ENCODE results near the gene POU6F2. TPM values are rescaled to one million over a fixed set of nuclear protein-coding genes. Genes with fewer than 3 reads are reported as not detected.
A peak's percentile ranks its signal among the peaks of the same experiment; 100 is the strongest.

POU6F2 gene
- total and polyA plus RNA-seq, 9 of the 15 experiments (the other 6 are each of a cell fraction or from before 2014, with no cell fraction given): 0.29 to 1.5 (median 0.96) TPM

DNA sequence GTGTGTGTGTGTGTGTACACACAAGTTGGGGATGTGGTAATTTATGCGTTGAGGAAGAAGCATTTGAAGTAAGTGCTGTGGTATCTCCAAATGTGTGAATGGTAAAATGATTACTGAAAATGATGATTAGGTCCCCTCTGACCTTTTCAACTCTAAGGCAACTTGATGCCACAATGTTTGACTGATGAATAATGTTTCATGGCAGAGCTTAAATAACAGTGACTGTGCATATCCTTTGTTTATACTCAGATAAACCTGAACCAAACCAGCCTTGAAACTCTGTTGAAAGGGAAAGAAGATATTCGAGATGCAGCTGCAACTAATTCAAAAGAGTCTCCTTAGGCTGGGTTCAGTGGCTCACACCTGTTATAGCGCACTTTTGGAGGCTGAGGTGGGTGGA lies 523.6 kb downstream of the POU6F2 start (continued):
- TF ChIP-seq NFE2L1 (tag; IDR thresholded peaks at IDR 0.05; ENCODE audit: borderline replicate concordance, low read depth): 0 out of 2 replicates have a peak, but pooled peaks have one; percentile 10
- no peak for TF ChIP-seq ZNF384 (IDR thresholded peaks at IDR 0.05; ENCODE audit: low read depth, low read length)
- no peak for TF ChIP-seq ESRRB (CRISPR knock-in tag; IDR thresholded peaks at IDR 0.05; ENCODE audit: borderline replicate concordance)
- no peak for TF ChIP-seq CXXC5 (CRISPR knock-in tag; IDR thresholded peaks at IDR 0.05)
- 0 out of 2 replicates have a peak, but pooled peaks have one; percentile 16 for TF ChIP-seq ZNF316 (IDR thresholded peaks at IDR 0.05)
- TF ChIP-seq MAFG (tag; conservative IDR thresholded peaks at IDR 0.05): peak; percentile 90
- TF ChIP-seq, protein P1, sequence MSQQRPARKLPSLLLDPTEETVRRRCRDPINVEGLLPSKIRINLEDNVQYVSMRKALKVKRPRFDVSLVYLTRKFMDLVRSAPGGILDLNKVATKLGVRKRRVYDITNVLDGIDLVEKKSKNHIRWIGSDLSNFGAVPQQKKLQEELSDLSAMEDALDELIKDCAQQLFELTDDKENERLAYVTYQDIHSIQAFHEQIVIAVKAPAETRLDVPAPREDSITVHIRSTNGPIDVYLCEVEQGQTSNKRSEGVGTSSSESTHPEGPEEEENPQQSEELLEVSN (IDR thresholded peaks at IDR 0.05; ENCODE audit: borderline replicate concordance in 1 of 2, extremely low read depth in 1 of 2, insufficient read depth in 1 of 2, insufficient read length in 1 of 2, low read depth in 1 of 2, low read length in 1 of 2, poor library complexity in 1 of 2, severe bottlenecking in 1 of 2): no peak
- no peak for TF ChIP-seq ZNF583 (CRISPR knock-in tag; IDR thresholded peaks at IDR 0.05)
- TF ChIP-seq ZC3H4 (CRISPR knock-in tag; IDR thresholded peaks at IDR 0.05; ENCODE audit: borderline replicate concordance): no peak
- TF ChIP-seq CREBBP (IDR thresholded peaks at IDR 0.05; ENCODE audit: low read depth, low read length): no peak
- TF ChIP-seq KLF6 (CRISPR knock-in tag; IDR thresholded peaks at IDR 0.05; ENCODE audit: borderline replicate concordance): no peak
- no peak for TF ChIP-seq SMAD4 (CRISPR knock-in tag; conservative IDR thresholded peaks at IDR 0.05)
- TF ChIP-seq RBM22 (IDR thresholded peaks at IDR 0.05; ENCODE audit: low read depth, low read length, poor library complexity, severe bottlenecking): no peak
- TF ChIP-seq NFE2 (IDR thresholded peaks at IDR 0.05; ENCODE audit: low read depth): peak; percentile 46
- TF ChIP-seq, protein P2, sequence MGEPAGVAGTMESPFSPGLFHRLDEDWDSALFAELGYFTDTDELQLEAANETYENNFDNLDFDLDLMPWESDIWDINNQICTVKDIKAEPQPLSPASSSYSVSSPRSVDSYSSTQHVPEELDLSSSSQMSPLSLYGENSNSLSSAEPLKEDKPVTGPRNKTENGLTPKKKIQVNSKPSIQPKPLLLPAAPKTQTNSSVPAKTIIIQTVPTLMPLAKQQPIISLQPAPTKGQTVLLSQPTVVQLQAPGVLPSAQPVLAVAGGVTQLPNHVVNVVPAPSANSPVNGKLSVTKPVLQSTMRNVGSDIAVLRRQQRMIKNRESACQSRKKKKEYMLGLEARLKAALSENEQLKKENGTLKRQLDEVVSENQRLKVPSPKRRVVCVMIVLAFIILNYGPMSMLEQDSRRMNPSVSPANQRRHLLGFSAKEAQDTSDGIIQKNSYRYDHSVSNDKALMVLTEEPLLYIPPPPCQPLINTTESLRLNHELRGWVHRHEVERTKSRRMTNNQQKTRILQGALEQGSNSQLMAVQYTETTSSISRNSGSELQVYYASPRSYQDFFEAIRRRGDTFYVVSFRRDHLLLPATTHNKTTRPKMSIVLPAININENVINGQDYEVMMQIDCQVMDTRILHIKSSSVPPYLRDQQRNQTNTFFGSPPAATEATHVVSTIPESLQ (CRISPR knock-in tag; IDR thresholded peaks at IDR 0.05): no peak
- TF ChIP-seq, protein P3, sequence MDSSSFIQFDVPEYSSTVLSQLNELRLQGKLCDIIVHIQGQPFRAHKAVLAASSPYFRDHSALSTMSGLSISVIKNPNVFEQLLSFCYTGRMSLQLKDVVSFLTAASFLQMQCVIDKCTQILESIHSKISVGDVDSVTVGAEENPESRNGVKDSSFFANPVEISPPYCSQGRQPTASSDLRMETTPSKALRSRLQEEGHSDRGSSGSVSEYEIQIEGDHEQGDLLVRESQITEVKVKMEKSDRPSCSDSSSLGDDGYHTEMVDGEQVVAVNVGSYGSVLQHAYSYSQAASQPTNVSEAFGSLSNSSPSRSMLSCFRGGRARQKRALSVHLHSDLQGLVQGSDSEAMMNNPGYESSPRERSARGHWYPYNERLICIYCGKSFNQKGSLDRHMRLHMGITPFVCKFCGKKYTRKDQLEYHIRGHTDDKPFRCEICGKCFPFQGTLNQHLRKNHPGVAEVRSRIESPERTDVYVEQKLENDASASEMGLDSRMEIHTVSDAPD (CRISPR knock-in tag; IDR thresholded peaks at IDR 0.05): no peak
- TF ChIP-seq, protein P4, sequence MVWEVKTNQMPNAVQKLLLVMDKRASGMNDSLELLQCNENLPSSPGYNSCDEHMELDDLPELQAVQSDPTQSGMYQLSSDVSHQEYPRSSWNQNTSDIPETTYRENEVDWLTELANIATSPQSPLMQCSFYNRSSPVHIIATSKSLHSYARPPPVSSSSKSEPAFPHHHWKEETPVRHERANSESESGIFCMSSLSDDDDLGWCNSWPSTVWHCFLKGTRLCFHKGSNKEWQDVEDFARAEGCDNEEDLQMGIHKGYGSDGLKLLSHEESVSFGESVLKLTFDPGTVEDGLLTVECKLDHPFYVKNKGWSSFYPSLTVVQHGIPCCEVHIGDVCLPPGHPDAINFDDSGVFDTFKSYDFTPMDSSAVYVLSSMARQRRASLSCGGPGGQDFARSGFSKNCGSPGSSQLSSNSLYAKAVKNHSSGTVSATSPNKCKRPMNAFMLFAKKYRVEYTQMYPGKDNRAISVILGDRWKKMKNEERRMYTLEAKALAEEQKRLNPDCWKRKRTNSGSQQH (CRISPR knock-in tag; IDR thresholded peaks at IDR 0.05): no peak
- TF ChIP-seq FOXJ2 (tag; IDR thresholded peaks at IDR 0.05): 0 out of 2 replicates have a peak, but pooled peaks have one; percentile 29
- no peak for TF ChIP-seq COPS2 (conservative IDR thresholded peaks at IDR 0.05)
- TF ChIP-seq HDAC8 (tag; IDR thresholded peaks at IDR 0.05): no peak
- TF ChIP-seq, protein P5, sequence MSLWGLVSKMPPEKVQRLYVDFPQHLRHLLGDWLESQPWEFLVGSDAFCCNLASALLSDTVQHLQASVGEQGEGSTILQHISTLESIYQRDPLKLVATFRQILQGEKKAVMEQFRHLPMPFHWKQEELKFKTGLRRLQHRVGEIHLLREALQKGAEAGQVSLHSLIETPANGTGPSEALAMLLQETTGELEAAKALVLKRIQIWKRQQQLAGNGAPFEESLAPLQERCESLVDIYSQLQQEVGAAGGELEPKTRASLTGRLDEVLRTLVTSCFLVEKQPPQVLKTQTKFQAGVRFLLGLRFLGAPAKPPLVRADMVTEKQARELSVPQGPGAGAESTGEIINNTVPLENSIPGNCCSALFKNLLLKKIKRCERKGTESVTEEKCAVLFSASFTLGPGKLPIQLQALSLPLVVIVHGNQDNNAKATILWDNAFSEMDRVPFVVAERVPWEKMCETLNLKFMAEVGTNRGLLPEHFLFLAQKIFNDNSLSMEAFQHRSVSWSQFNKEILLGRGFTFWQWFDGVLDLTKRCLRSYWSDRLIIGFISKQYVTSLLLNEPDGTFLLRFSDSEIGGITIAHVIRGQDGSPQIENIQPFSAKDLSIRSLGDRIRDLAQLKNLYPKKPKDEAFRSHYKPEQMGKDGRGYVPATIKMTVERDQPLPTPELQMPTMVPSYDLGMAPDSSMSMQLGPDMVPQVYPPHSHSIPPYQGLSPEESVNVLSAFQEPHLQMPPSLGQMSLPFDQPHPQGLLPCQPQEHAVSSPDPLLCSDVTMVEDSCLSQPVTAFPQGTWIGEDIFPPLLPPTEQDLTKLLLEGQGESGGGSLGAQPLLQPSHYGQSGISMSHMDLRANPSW (CRISPR knock-in tag; IDR thresholded peaks at IDR 0.05): no peak
